ENCODE results near the gene PRKCH. TPM values are rescaled to one million over a fixed set of nuclear protein-coding genes. Genes with fewer than 3 reads are reported as not detected.

PRKCH gene
- total and polyA plus RNA-seq, 10 of the 15 experiments (the other 5 are each of a cell fraction or from before 2014, with no cell fraction given), result 10.7 to 140 (median 33.2) TPM

DNA sequence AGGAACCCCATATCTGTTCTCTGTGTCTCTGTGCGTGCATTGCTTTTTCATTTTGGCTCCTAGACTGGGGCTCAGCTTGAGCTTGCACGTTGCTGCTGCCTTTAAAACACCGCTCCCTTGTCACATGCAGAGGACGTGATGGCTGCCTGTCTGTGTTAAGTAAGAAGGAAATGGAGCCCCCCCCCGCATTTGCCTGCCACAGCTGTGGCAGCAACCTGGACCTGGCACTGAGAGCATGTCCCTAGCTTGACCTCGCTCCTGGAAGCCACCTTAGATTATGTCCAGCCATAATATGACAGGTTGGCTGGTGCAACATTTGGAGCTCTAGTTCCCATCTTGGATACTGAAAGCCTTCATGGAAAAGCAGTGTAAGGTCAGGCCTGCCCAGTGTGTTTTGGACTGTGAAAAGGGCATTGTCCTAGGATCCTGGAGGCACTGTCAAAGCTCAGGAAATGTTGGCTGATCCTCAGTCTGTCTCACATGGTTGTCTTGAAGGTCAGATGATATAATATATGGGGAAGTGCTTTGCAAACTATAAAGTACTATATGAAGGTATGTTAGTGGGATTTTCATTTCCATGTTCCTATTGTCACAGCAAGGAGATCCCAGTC, 73.8 kb downstream of the PRKCH start:
- Histone ChIP-seq H3K4me1 (ENCODE audit: control insufficient read depth, insufficient read depth, low read length) (peaks cover 22% of the 10 kb centered on the region), H3K9me3 (replicated peaks; ENCODE audit: control insufficient read depth, insufficient read depth, low read length) (no peaks in the 10 kb centered on the region), H3K27ac (ENCODE audit: control insufficient read depth, insufficient read depth) (no peak overlapping the region), H3K79me2 (ENCODE audit: control insufficient read depth, insufficient read depth, low read length) (peaks cover 62% of the 10 kb centered on the region), H3K9ac (ENCODE audit: control insufficient read depth, insufficient read depth, low read length) (no peak overlapping the region), H3K27me3 (replicated peaks in 1 of 2; ENCODE audit: control insufficient read depth in 2 of 2, insufficient read depth in 2 of 2, low read length in 1 of 2) (no peaks in the 10 kb centered on the region), H4K20me1 (ENCODE audit: control insufficient read depth, insufficient read depth) (no peaks in the 10 kb centered on the region), H2AFZ (ENCODE audit: control insufficient read depth, low read depth, low read length) (no peak overlapping the region), H3K36me3 (ENCODE audit: control insufficient read depth in 2 of 2, insufficient read depth in 2 of 2, low read length in 1 of 2) (peaks cover 4 to 6% of the 10 kb centered on the region in 2 experiments; a peak in 3 of 4 replicates), H3K4me3 (no peak overlapping the region), H3K4me2 (ENCODE audit: control insufficient read depth, insufficient read depth) (no peak overlapping the region)
- no peak for ATAC-seq
- DNase-seq (ENCODE audit: low read depth, low spot score), result no peak
- FAIRE-seq, result no peak
- BruUV-seq (replicated peaks), result no TSS peak
- TF ChIP-seq, protein P1, sequence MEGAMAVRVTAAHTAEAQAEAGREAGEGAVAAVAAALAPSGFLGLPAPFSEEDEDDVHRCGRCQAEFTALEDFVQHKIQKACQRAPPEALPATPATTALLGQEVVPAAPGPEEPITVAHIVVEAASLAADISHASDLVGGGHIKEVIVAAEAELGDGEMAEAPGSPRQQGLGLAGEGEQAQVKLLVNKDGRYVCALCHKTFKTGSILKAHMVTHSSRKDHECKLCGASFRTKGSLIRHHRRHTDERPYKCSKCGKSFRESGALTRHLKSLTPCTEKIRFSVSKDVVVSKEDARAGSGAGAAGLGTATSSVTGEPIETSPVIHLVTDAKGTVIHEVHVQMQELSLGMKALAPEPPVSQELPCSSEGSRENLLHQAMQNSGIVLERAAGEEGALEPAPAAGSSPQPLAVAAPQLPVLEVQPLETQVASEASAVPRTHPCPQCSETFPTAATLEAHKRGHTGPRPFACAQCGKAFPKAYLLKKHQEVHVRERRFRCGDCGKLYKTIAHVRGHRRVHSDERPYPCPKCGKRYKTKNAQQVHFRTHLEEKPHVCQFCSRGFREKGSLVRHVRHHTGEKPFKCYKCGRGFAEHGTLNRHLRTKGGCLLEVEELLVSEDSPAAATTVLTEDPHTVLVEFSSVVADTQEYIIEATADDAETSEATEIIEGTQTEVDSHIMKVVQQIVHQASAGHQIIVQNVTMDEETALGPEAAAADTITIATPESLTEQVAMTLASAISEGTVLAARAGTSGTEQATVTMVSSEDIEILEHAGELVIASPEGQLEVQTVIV (IDR thresholded peaks at IDR 0.05; ENCODE audit: borderline replicate concordance, partially characterized antibody), result no peak
- TF ChIP-seq SMARCA5 (IDR thresholded peaks at IDR 0.05) (no peak), EED (IDR thresholded peaks at IDR 0.05; ENCODE audit: low read depth) (no peak)
- in situ Hi-C loops (cut with MboI), result no loop called here
- WGBS (ENCODE audit: insufficient coverage, insufficient replicate concordance, low lambda C conversion rate, missing lambda C conversion rate), result 76% methylated on average over 6 of the region's 6 CpGs
- intact Hi-C loops (cut with micrococcal nuclease; ENCODE audit: unreplicated experiment), result no loop called here
- SMC1A ChIA-PET (ENCODE audit: uncharacterized antibody, unreplicated experiment), result interaction anchor here (0.7 to 6.2 kb wide), 17 partner anchors 8 to 73 kb away, joined by 3 to 53 read pairs (median 6); partner anchors contain the start of gene PRKCH
- POLR2A ChIA-PET, result interaction anchor here (0.6 to 2.9 kb wide), 13 partner anchors 10 to 478 kb away, joined by 3 to 11 read pairs (median 3); no protein-coding TSS in a partner anchor
- CTCF ChIA-PET, result interaction anchor here (0.5 to 2.3 kb wide), 12 partner anchors 8 to 442 kb away, joined by 3 to 8 read pairs (median 4); partner anchors contain the start of gene PRKCH
- RAD21 ChIA-PET (ENCODE audit: unreplicated experiment), result interaction anchor here (0.7 to 3.1 kb wide), 9 partner anchors 7 to 99 kb away, joined by 3 to 16 read pairs (median 4); no protein-coding TSS in a partner anchor

Data from GM12878 (cell line).